SK-N-SH (cell line): ENCODE data around the gene SCRN2. TPM values are rescaled to one million over a fixed set of nuclear protein-coding genes. Genes with fewer than 3 reads are reported as not detected.
A peak's percentile ranks its signal among the peaks of the same experiment; 100 is the strongest.

Experiments used
- CTCF ChIA-PET: fragments of 300-600, 350-600 bp; formaldehyde crosslinking; extraction: SDS; loops from one replicate; lab custom pipeline; 2021; lab: Yijun Ruan, JAX
- POLR2A ChIA-PET: fragments of 350-600 bp; sonication (Branson Sonifier 250); formaldehyde crosslinking; extraction: SDS; loops from one replicate; lab custom pipeline; 2020; ENCODE audit warnings: antibody characterized with exemption, inconsistent platforms; lab: Yijun Ruan, JAX
- DNase-seq: peaks from one replicate; pipeline ENCODE4 v3.0.0; 2012
- H2AFZ ChIP-seq: fragments of 200-600 bp; sonication (generic); 2 replicates; pipeline ENCODE4 v1.8.1; 2016; ENCODE audit warnings: antibody characterized with exemption, mild to moderate bottlenecking, low read depth
- H3F3A ChIP-seq: fragments of 200-600 bp; sonication (generic); replicated peaks from 2 replicates; pipeline ENCODE3; 2016; ENCODE audit warnings: antibody characterized with exemption, mild to moderate bottlenecking; ENCODE audit not compliant: insufficient read depth
- H3K27ac ChIP-seq, 2 experiments: fragments of 200-500 bp in 1 of 2; fragments of 200-600 bp in 1 of 2; sonication (Bioruptor generic) in 1 of 2; sonication (generic), shearing (Covaris generic) in 1 of 2; 2 replicates each; pipeline versions ENCODE4 v1.5.1 to v1.6.1; 2014 to 2016; ENCODE audit warnings: low read depth in 2 of 2, inconsistent platforms in 1 of 2, low read length in 1 of 2, mild to moderate bottlenecking in 1 of 2, mixed read lengths in 1 of 2
- H3K27me3 ChIP-seq: fragments of 200-600 bp; sonication (generic), shearing (Covaris generic); 2 replicates; pipeline ENCODE4 v1.6.1; 2016; ENCODE audit warnings: mixed run types; ENCODE audit not compliant: insufficient read depth
- H3K36me3 ChIP-seq, 2 experiments: fragments of 200-500 bp in 1 of 2; fragments of 200-600 bp in 1 of 2; sonication (Bioruptor generic) in 1 of 2; sonication (generic) in 1 of 2; replicated peaks in 1 of 2; 2 replicates each; pipeline versions ENCODE3 to v1.5.1; 2014 to 2016; ENCODE audit warnings: low read length in 1 of 2, mild to moderate bottlenecking in 1 of 2; ENCODE audit not compliant: insufficient read depth in 2 of 2, control insufficient read depth in 1 of 2
- H3K4me1 ChIP-seq, 2 experiments: fragments of 200-500 bp in 1 of 2; fragments of 200-600 bp in 1 of 2; sonication (Bioruptor generic) in 1 of 2; sonication (generic), shearing (Covaris generic) in 1 of 2; 2 replicates each; pipeline versions ENCODE4 v1.5.1 to v1.6.1; 2014 to 2016; ENCODE audit warnings: low read depth in 1 of 2, low read length in 1 of 2, mixed run types in 1 of 2; ENCODE audit not compliant: insufficient read depth in 2 of 2, control insufficient read depth in 1 of 2
- H3K4me2 ChIP-seq: fragments of 200-600 bp; sonication (generic), shearing (Covaris generic); 2 replicates; pipeline ENCODE4 v1.6.1; 2017; ENCODE audit warnings: mixed run types
- H3K4me3 ChIP-seq, 2 experiments: fragments of 200-500 bp in 1 of 2; fragments of 200-600 bp in 1 of 2; sonication (Bioruptor generic) in 1 of 2; sonication (generic), shearing (Covaris generic) in 1 of 2; 2 replicates each; pipeline versions ENCODE4 v1.5.1 to v1.8.1; 2014 to 2016; ENCODE audit warnings: low read depth in 2 of 2, inconsistent platforms in 1 of 2, low read length in 1 of 2, mild to moderate bottlenecking in 1 of 2, mixed read lengths in 1 of 2, moderate library complexity in 1 of 2
- H3K79me2 ChIP-seq: fragments of 200-600 bp; sonication (generic); 2 replicates; pipeline ENCODE4 v1.8.1; 2017; ENCODE audit warnings: mild to moderate bottlenecking; ENCODE audit not compliant: insufficient read depth
- H3K9ac ChIP-seq: fragments of 200-600 bp; sonication (generic); 2 replicates; pipeline ENCODE4 v1.6.1; 2017; ENCODE audit warnings: mixed run types
- H3K9me2 ChIP-seq: fragments of 200-600 bp; sonication (generic); 2 replicates; pipeline ENCODE4 v1.6.1; 2017; ENCODE audit warnings: mixed run types
- H3K9me3 ChIP-seq: fragments of 200-600 bp; sonication (generic); 2 replicates; pipeline ENCODE4 v1.6.1; 2017; ENCODE audit warnings: mixed run types, mild to moderate bottlenecking, moderate library complexity
- H4K20me1 ChIP-seq: fragments of 200-600 bp; sonication (generic); 2 replicates; pipeline ENCODE4 v1.6.1; 2017; ENCODE audit warnings: mild to moderate bottlenecking, mixed run types; ENCODE audit not compliant: insufficient read depth
- CHD2 ChIP-seq: fragments of 150-350 bp; IDR thresholded peaks from 2 replicates; pipeline ENCODE4 v1.6.1; 2018; ENCODE audit warnings: low read length; ENCODE audit not compliant: partially characterized antibody
- CTCF ChIP-seq: fragments of 200-600 bp; sonication (generic); IDR thresholded peaks from 2 replicates; pipeline ENCODE4 v1.6.1; 2017; ENCODE audit warnings: antibody characterized with exemption, mild to moderate bottlenecking, moderate library complexity
- FOSL2 ChIP-seq: IDR thresholded peaks from 2 replicates; pipeline ENCODE4 v1.4.0; 2012; ENCODE audit warnings: low read depth, mild to moderate bottlenecking, moderate library complexity, borderline replicate concordance
- FOXJ3 ChIP-seq: sonication (generic); formaldehyde crosslinking; IDR thresholded peaks from 2 replicates; pipeline ENCODE4 v1.5.1; 2020; ENCODE audit warnings: mild to moderate bottlenecking, missing genetic modification reagents
- JUND ChIP-seq: IDR thresholded peaks from 2 replicates; pipeline ENCODE4 v1.4.0; 2012
- MAX ChIP-seq: IDR thresholded peaks from 2 replicates; pipeline ENCODE4 v1.4.0; 2012; ENCODE audit warnings: low read depth
- MEF2A ChIP-seq: IDR thresholded peaks from 2 replicates; pipeline ENCODE4 v1.4.0; 2012; ENCODE audit warnings: low read depth, borderline replicate concordance
- MXI1 ChIP-seq: IDR thresholded peaks from 2 replicates; pipeline ENCODE4 v1.6.1; 2012; ENCODE audit warnings: mild to moderate bottlenecking, low read depth, low read length, improper control_type of control experiment
- PBX3 ChIP-seq: IDR thresholded peaks from 2 replicates; pipeline ENCODE4; 2012
- POLR2AphosphoS5 ChIP-seq: IDR thresholded peaks from 2 replicates; pipeline ENCODE4 v1.6.1; 2012; ENCODE audit warnings: low read depth, low read length
- RAD21 ChIP-seq: IDR thresholded peaks from 2 replicates; pipeline ENCODE4 v1.6.1; 2012; ENCODE audit warnings: mild to moderate bottlenecking, low read length
- SIN3A ChIP-seq: IDR thresholded peaks from 2 replicates; pipeline ENCODE4 v1.6.1; 2012; ENCODE audit warnings: low read depth, mild to moderate bottlenecking, low read length, moderate library complexity, borderline replicate concordance
- SMC3 ChIP-seq: IDR thresholded peaks from 2 replicates; pipeline ENCODE4 v1.6.1; 2012; ENCODE audit warnings: low read depth, low read length, improper control_type of control experiment
- TEAD4 ChIP-seq: IDR thresholded peaks from 2 replicates; pipeline ENCODE4 v1.4.0; 2012; ENCODE audit warnings: mild to moderate bottlenecking, borderline replicate concordance; ENCODE audit not compliant: insufficient read depth
- USF2 ChIP-seq: fragments of 150-350 bp; IDR thresholded peaks from 2 replicates; pipeline ENCODE4 v1.6.1; 2017; ENCODE audit warnings: antibody characterized with exemption, low read length, low read depth, borderline replicate concordance
- YY1 ChIP-seq: IDR thresholded peaks from 2 replicates; pipeline ENCODE4 v1.4.0; 2012; ENCODE audit warnings: low read depth, mild to moderate bottlenecking
- WGBS: methylation state at CpG from one replicate; pipeline ENCODE4 v1.1.6; 2017; ENCODE audit warnings: low lambda C conversion rate; 5-methylcytosine and 5-hydroxymethylcytosine counted together
- polyA plus RNA-seq, 3 experiments: library from polyadenylated mRNA; depleted of rRNA; stranded (reverse); fragments of >200 nt; gene quantifications; 2 replicates each; pipeline ENCODE4 v1.2.3, GENCODE V29; 2012

Gene SCRN2
- polyA plus RNA-seq, 1 of the 3 experiments (the other 2 are of a cell fraction) = 139 TPM

- no peak for TF ChIP-seq USF2
- TF ChIP-seq SIN3A = no peak
- TF ChIP-seq RAD21 = no peak
- TF ChIP-seq FOXJ3 (CRISPR knock-in tag) = no peak
- TF ChIP-seq, all 33 proteins: peak for 0
Observed at GRCh38 chr17:47806026-47806912, 34.8 kb downstream of the SCRN2 start (continued).

GRCh38 chr17:47804461-47804860 is 36.6 kb downstream of the SCRN2 start:
- Histone ChIP-seq H3K9ac (no peak overlapping the region), H3K4me3 (no peak overlapping the region), H3K9me3 (no peaks in the 10 kb centered on the region), H3K27ac (no peak overlapping the region), H3K36me3 (peaks cover 5 to 28% of the 10 kb centered on the region in 2 experiments), H3K4me1 (no peaks in the 10 kb centered on the region), H3K9me2 (no peaks in the 10 kb centered on the region), H2AFZ (no peak overlapping the region), H4K20me1 (no peaks in the 10 kb centered on the region), H3K4me2 (no peak overlapping the region), H3K79me2 (no peaks in the 10 kb centered on the region), H3K27me3 (0 out of 2 replicates have a peak, but pooled peaks cover 14% of the 10 kb centered on the region), H3F3A (no peaks in the 10 kb centered on the region)
- DNase-seq = peak; percentile 23
- ChIA-PET CTCF (interaction anchor here (0.8 to 5.2 kb wide), 11 partner anchors 10 to 141 kb away, joined by 3 to 88 read pairs (median 5); partner anchors contain the start of genes OSBPL7 and TBX21), POLR2A (no interaction called here)
- no peak for TF ChIP-seq RAD21
- TF ChIP-seq JUND = no peak
- TF ChIP-seq MXI1 = no peak
- TF ChIP-seq CTCF = no peak
- WGBS = 41% methylated on average over 2 of the region's 3 CpGs

GRCh38 chr17:47803751-47804150 is 37.3 kb downstream of the SCRN2 start:
- no peaks in the 10 kb centered on the region for H3F3A ChIP-seq
- 47% methylated on average over 6 of the region's 6 CpGs for WGBS
- H3K9me2 ChIP-seq = no peaks in the 10 kb centered on the region
- H3K36me3 ChIP-seq = peaks cover 0 to 21% of the 10 kb centered on the region in 2 experiments
- no peak overlapping the region for H2AFZ ChIP-seq
- H3K27ac ChIP-seq = no peak overlapping the region
- no peak overlapping the region for H3K4me2 ChIP-seq
- 0 out of 2 replicates have a peak, but pooled peaks cover 14% of the 10 kb centered on the region for H3K27me3 ChIP-seq
- H3K4me3 ChIP-seq = no peak overlapping the region
- no peaks in the 10 kb centered on the region for H3K79me2 ChIP-seq
- peak; percentile 32 for DNase-seq
- H4K20me1 ChIP-seq = no peaks in the 10 kb centered on the region
- ChIA-PET CTCF (interaction anchor here (0.6 to 5.2 kb wide), 9 partner anchors 10 to 140 kb away, joined by 4 to 88 read pairs (median 20); partner anchors contain the start of genes LRRC46, MRPL10, OSBPL7 and TBX21), POLR2A (interaction anchor here (0.9 kb wide), 1 partner anchor 18 kb away, joined by 3 read pairs; the partner anchor contains the start of gene OSBPL7)
- no peak overlapping the region for H3K9ac ChIP-seq
- TF ChIP-seq YY1 = no peak
- TF ChIP-seq MAX = no peak
- TF ChIP-seq MEF2A = no peak
- TF ChIP-seq CHD2 = no peak
- TF ChIP-seq FOSL2 = no peak
- TF ChIP-seq SMC3 = no peak
- no peak for TF ChIP-seq PBX3
- TF ChIP-seq POLR2AphosphoS5 = no peak
- no peak for TF ChIP-seq TEAD4
- no peaks in the 10 kb centered on the region for H3K4me1 ChIP-seq
- H3K9me3 ChIP-seq = no peaks in the 10 kb centered on the region
